ENCODE data around the gene CDC42EP5. TPM values are rescaled to one million over a fixed set of nuclear protein-coding genes. Genes with fewer than 3 reads are reported as not detected.

Gene CDC42EP5
- polyA plus RNA-seq, 1 of the 3 experiments (the other 2 are of a cell fraction) = 13.5 TPM

- TF ChIP-seq FOXM1 (IDR thresholded peaks at IDR 0.05; ENCODE audit: low read depth) = no peak
- no peak for TF ChIP-seq PBX3 (IDR thresholded peaks at IDR 0.05)
- no peak for TF ChIP-seq JUND (IDR thresholded peaks at IDR 0.05)
- TF ChIP-seq NFIC (IDR thresholded peaks at IDR 0.05; ENCODE audit: borderline replicate concordance) = no peak
- TF ChIP-seq USF2 (IDR thresholded peaks at IDR 0.05; ENCODE audit: borderline replicate concordance, low read depth, low read length) = no peak
- no peak for TF ChIP-seq MAX (IDR thresholded peaks at IDR 0.05; ENCODE audit: low read depth)
- TF ChIP-seq SIN3A (IDR thresholded peaks at IDR 0.05; ENCODE audit: borderline replicate concordance, low read depth, low read length) = no peak
- no peak for TF ChIP-seq RCOR1 (IDR thresholded peaks at IDR 0.05; ENCODE audit: low read length)
- no peak for TF ChIP-seq IRF3 (IDR thresholded peaks at IDR 0.05; ENCODE audit: low read depth, low read length)
- TF ChIP-seq EP300 (IDR thresholded peaks at IDR 0.05; ENCODE audit: borderline replicate concordance in 1 of 2, low read depth in 1 of 2, low read length in 1 of 2) = no peak
- no peak for TF ChIP-seq FOSL2 (IDR thresholded peaks at IDR 0.05; ENCODE audit: borderline replicate concordance, low read depth)
- no peak for TF ChIP-seq MXI1 (IDR thresholded peaks at IDR 0.05; ENCODE audit: low read depth, low read length)
- TF ChIP-seq CHD2 (IDR thresholded peaks at IDR 0.05; ENCODE audit: low read length, partially characterized antibody) = no peak
- no peak for TF ChIP-seq GABPA (IDR thresholded peaks at IDR 0.05; ENCODE audit: low read depth)
- no peak for TF ChIP-seq CTCF (IDR thresholded peaks at IDR 0.05)
- TF ChIP-seq TEAD4 (IDR thresholded peaks at IDR 0.05; ENCODE audit: borderline replicate concordance, insufficient read depth) = no peak
- no peak for TF ChIP-seq POLR2AphosphoS5 (IDR thresholded peaks at IDR 0.05; ENCODE audit: low read depth, low read length)
- TF ChIP-seq FOXJ3 (CRISPR knock-in tag; IDR thresholded peaks at IDR 0.05) = no peak
- H2AFZ ChIP-seq (ENCODE audit: low read depth) = no peak overlapping the region
- no peak overlapping the region for H3K9ac ChIP-seq
- peaks cover 11% of the 10 kb centered on the region for H3F3A ChIP-seq (replicated peaks; ENCODE audit: insufficient read depth)
- H3K4me2 ChIP-seq = no peak overlapping the region
- ChIA-PET CTCF (no interaction called here), POLR2A (no interaction called here)
- WGBS (ENCODE audit: low lambda C conversion rate) = 92% methylated on average over 10 of the region's 11 CpGs
- no peaks in the 10 kb centered on the region for H3K27me3 ChIP-seq (ENCODE audit: insufficient read depth)
- no peak overlapping the region for H3K27ac ChIP-seq (ENCODE audit: low read depth in 2 of 2, low read length in 1 of 2)
- H3K36me3 ChIP-seq (replicated peaks in 1 of 2; ENCODE audit: control insufficient read depth in 1 of 2, insufficient read depth in 2 of 2, low read length in 1 of 2) = peaks cover 16 to 74% of the 10 kb centered on the region in 2 experiments
- no peaks in the 10 kb centered on the region for H3K9me3 ChIP-seq
- H3K79me2 ChIP-seq (ENCODE audit: insufficient read depth) = peaks cover 16% of the 10 kb centered on the region; the same call in 1 of the 2 replicates
- H3K9me2 ChIP-seq = no peaks in the 10 kb centered on the region
- no peak overlapping the region for H3K4me3 ChIP-seq (ENCODE audit: low read depth in 2 of 2, low read length in 1 of 2)
- no peak for DNase-seq
- H3K4me1 ChIP-seq (ENCODE audit: control insufficient read depth in 1 of 2, insufficient read depth in 2 of 2, low read depth in 1 of 2, low read length in 1 of 2) = peaks cover 0 to 11% of the 10 kb centered on the region in 2 experiments; a peak in 1 of 4 replicates
- peaks cover 51% of the 10 kb centered on the region for H4K20me1 ChIP-seq (ENCODE audit: insufficient read depth)
Observed at GRCh38 chr19:54458648-54459281, 14.3 kb downstream of the CDC42EP5 start.
